HepG2 (cell line): ENCODE results near the gene SHANK2. TPM values are rescaled to one million over a fixed set of nuclear protein-coding genes. Genes with fewer than 3 reads are reported as not detected.
A peak's percentile ranks its signal among the peaks of the same experiment; 100 is the strongest.

Experiments
- ARID2 ChIP-seq: sonication (generic); formaldehyde crosslinking; IDR thresholded peaks from 2 replicates; pipeline ENCODE4 v1.8.1; 2022; ENCODE audit warnings: mild to moderate bottlenecking, missing genetic modification reagents, borderline replicate concordance
- HIVEP1 ChIP-seq: sonication (generic); formaldehyde crosslinking; IDR thresholded peaks from 2 replicates; pipeline ENCODE4 v1.4.0; 2020; ENCODE audit warnings: mild to moderate bottlenecking, missing genetic modification reagents
- ISL2 ChIP-seq: sonication (generic); formaldehyde crosslinking; IDR thresholded peaks from 2 replicates; pipeline ENCODE4 v1.5.0; 2020; ENCODE audit warnings: missing genetic modification reagents
- MAFG ChIP-seq: sonication (generic); formaldehyde crosslinking; IDR thresholded peaks from 2 replicates; pipeline ENCODE4 v1.5.1; 2020; ENCODE audit warnings: mild to moderate bottlenecking, missing genetic modification reagents
- MIER3 ChIP-seq: IDR thresholded peaks from 2 replicates; pipeline ENCODE4 v1.6.1; 2016; ENCODE audit warnings: missing compliant biosample characterization, borderline replicate concordance
- NONO ChIP-seq, 2 experiments: fragments of 450-650 bp in 1 of 2; sonication (generic) in 1 of 2; formaldehyde crosslinking in 1 of 2; IDR thresholded peaks in 1 of 2; conservative IDR thresholded peaks in 1 of 2; 2 replicates each; pipeline versions ENCODE4 v1.6.1 to v1.8.0; 2017 to 2022; ENCODE audit warnings: mild to moderate bottlenecking in 1 of 2, missing genetic modification reagents in 1 of 2, moderate library complexity in 1 of 2
- RCOR2 ChIP-seq: IDR thresholded peaks from 2 replicates; pipeline ENCODE4 v1.6.1; 2016; ENCODE audit warnings: missing biosample characterization, missing genetic modification reagents
- SIN3B ChIP-seq: fragments of 150-350 bp; IDR thresholded peaks from 2 replicates; pipeline ENCODE4 v1.6.1; 2014; ENCODE audit warnings: low read length
- ZNF589 ChIP-seq: sonication (generic); formaldehyde crosslinking; conservative IDR thresholded peaks from 2 replicates; pipeline ENCODE4 v1.8.0; 2022; ENCODE audit warnings: mild to moderate bottlenecking, moderate library complexity, missing genetic modification reagents
- ZNF674 ChIP-seq: sonication (generic); formaldehyde crosslinking; IDR thresholded peaks from 2 replicates; pipeline ENCODE4 v1.5.0; 2020; ENCODE audit warnings: low read depth, mild to moderate bottlenecking, missing genetic modification reagents
- ZNF816 ChIP-seq: sonication (generic); formaldehyde crosslinking; IDR thresholded peaks from 2 replicates; pipeline ENCODE4 v1.8.0; 2022; ENCODE audit warnings: missing genetic modification reagents, mild to moderate bottlenecking, borderline replicate concordance
- polyA plus RNA-seq, 8 experiments: library from polyadenylated mRNA; depleted of rRNA in 3 of 8; stranded (reverse) in 7 of 8; unstranded in 1 of 8; fragments of >200 nt; fragmentation: Illumina TruSeq in 4 of 8; extraction: Trizol in 4 of 8; gene quantifications; 2 replicates each; pipeline versions ENCODE4 v1.2.1 to v1.2.3, GENCODE V29; 2011 to 2016; ENCODE audit warnings: low read depth in 4 of 8, missing spikeins in 1 of 8, mixed read lengths in 1 of 8; ENCODE audit not compliant: insufficient read depth in 1 of 8
- total RNA-seq, 5 experiments: library from RNA; depleted of rRNA; stranded (reverse); fragments of >200 nt; fragmentation: Illumina TruSeq; extraction: Trizol; gene quantifications; 2 replicates each; pipeline ENCODE4 v1.2.3, GENCODE V29; 2016; ENCODE audit warnings: low read depth in 1 of 5
- TF ChIP-seq, protein P1 (sequence below): sonication (generic); formaldehyde crosslinking; IDR thresholded peaks from 2 replicates; pipeline ENCODE4 v1.4.0; 2020; ENCODE audit warnings: missing genetic modification reagents, borderline replicate concordance
- TF ChIP-seq, protein P2 (sequence below): sonication (generic); formaldehyde crosslinking; IDR thresholded peaks from 2 replicates; pipeline ENCODE4 v1.4.0; 2020; ENCODE audit warnings: mild to moderate bottlenecking, missing genetic modification reagents
- TF ChIP-seq, protein P3 (sequence below): sonication (generic); formaldehyde crosslinking; IDR thresholded peaks from 2 replicates; pipeline ENCODE4 v1.5.1; 2020; ENCODE audit warnings: missing genetic modification reagents, mild to moderate bottlenecking, borderline replicate concordance
- TF ChIP-seq, protein P4 (sequence below): sonication (generic); formaldehyde crosslinking; conservative IDR thresholded peaks from 2 replicates; pipeline ENCODE4 v1.5.0; 2020; ENCODE audit warnings: missing genetic modification reagents
- TF ChIP-seq, protein P5 (sequence below): IDR thresholded peaks from 2 replicates; pipeline ENCODE4 v1.6.1; 2016; ENCODE audit warnings: mild to moderate bottlenecking, missing biosample characterization, missing genetic modification reagents
- TF ChIP-seq, protein P6 (sequence below): sonication (generic); formaldehyde crosslinking; IDR thresholded peaks from 2 replicates; pipeline ENCODE4 v1.8.1; 2023; ENCODE audit warnings: mild to moderate bottlenecking, missing genetic modification reagents

The SHANK2 gene
- total and polyA plus RNA-seq, 2 of the 13 experiments (the other 11 are each of a cell fraction or from before 2014, with no cell fraction given) = 10.2 to 13.0 TPM

DNA sequence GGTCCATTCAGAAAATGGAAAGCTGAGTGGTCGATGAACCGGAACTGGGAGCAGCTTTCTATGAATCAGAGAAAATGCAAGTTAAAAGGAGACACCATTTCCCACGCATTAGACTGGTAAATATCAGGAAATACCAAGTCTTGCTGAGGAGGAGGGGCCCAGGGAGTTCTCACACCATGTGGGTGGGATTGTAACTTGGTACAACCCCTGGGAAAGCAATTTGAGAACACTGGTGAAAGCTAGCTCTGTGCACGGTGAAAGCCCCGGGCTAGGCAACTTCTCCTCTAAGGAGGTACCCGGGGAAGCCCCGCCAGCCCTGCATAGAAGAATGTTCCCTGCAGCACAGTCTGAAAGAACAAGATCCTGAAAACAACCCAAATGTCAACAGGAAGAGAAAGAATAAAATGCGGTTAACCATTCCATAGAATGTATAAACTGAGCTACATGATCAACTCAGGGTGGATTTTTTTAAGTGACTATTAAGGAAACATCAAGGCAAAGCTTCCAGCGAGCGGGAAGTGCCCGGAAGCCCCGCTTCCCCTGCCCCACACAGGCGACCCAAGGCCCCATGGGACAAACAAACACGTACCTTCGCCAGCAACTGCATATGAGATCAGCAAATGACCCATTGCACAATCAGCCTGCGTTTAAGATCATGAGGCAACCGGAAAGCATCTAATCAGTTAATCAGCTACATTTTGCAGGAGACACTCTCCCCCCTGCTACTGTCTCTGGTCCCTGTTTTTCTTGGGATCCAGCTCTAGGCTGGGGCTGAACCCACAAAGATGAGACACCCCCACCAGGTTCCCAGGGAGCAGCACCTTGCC is 11.3 kb downstream of the SHANK2 start (continued):
- TF ChIP-seq, protein P1, sequence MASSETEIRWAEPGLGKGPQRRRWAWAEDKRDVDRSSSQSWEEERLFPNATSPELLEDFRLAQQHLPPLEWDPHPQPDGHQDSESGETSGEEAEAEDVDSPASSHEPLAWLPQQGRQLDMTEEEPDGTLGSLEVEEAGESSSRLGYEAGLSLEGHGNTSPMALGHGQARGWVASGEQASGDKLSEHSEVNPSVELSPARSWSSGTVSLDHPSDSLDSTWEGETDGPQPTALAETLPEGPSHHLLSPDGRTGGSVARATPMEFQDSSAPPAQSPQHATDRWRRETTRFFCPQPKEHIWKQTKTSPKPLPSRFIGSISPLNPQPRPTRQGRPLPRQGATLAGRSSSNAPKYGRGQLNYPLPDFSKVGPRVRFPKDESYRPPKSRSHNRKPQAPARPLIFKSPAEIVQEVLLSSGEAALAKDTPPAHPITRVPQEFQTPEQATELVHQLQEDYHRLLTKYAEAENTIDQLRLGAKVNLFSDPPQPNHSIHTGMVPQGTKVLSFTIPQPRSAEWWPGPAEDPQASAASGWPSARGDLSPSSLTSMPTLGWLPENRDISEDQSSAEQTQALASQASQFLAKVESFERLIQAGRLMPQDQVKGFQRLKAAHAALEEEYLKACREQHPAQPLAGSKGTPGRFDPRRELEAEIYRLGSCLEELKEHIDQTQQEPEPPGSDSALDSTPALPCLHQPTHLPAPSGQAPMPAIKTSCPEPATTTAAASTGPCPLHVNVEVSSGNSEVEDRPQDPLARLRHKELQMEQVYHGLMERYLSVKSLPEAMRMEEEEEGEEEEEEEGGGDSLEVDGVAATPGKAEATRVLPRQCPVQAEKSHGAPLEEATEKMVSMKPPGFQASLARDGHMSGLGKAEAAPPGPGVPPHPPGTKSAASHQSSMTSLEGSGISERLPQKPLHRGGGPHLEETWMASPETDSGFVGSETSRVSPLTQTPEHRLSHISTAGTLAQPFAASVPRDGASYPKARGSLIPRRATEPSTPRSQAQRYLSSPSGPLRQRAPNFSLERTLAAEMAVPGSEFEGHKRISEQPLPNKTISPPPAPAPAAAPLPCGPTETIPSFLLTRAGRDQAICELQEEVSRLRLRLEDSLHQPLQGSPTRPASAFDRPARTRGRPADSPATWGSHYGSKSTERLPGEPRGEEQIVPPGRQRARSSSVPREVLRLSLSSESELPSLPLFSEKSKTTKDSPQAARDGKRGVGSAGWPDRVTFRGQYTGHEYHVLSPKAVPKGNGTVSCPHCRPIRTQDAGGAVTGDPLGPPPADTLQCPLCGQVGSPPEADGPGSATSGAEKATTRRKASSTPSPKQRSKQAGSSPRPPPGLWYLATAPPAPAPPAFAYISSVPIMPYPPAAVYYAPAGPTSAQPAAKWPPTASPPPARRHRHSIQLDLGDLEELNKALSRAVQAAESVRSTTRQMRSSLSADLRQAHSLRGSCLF (CRISPR knock-in tag) = no peak
- TF ChIP-seq NONO (IDR thresholded peaks at IDR 0.05) (no peak), NONO (CRISPR knock-in tag; conservative IDR thresholded peaks at IDR 0.05) (peak; percentile 57; the same call in 1 of the 2 replicates), MAFG (CRISPR knock-in tag) (no peak), ZNF674 (no peak), ARID2 (CRISPR knock-in tag) (no peak), RCOR2 (CRISPR knock-in tag) (peak; percentile 82; the same call in 1 of the 2 replicates), ISL2 (CRISPR knock-in tag) (peak; percentile 89), ZNF589 (CRISPR knock-in tag) (no peak), SIN3B (no peak), ZNF816 (CRISPR knock-in tag) (peak; percentile 95), HIVEP1 (CRISPR knock-in tag) (peak; percentile 80), MIER3 (CRISPR knock-in tag) (peak; percentile 81; the same call in 1 of the 2 replicates)
- TF ChIP-seq, protein P2, sequence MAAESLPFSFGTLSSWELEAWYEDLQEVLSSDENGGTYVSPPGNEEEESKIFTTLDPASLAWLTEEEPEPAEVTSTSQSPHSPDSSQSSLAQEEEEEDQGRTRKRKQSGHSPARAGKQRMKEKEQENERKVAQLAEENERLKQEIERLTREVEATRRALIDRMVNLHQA (CRISPR knock-in tag) = no peak
- TF ChIP-seq, protein P3, sequence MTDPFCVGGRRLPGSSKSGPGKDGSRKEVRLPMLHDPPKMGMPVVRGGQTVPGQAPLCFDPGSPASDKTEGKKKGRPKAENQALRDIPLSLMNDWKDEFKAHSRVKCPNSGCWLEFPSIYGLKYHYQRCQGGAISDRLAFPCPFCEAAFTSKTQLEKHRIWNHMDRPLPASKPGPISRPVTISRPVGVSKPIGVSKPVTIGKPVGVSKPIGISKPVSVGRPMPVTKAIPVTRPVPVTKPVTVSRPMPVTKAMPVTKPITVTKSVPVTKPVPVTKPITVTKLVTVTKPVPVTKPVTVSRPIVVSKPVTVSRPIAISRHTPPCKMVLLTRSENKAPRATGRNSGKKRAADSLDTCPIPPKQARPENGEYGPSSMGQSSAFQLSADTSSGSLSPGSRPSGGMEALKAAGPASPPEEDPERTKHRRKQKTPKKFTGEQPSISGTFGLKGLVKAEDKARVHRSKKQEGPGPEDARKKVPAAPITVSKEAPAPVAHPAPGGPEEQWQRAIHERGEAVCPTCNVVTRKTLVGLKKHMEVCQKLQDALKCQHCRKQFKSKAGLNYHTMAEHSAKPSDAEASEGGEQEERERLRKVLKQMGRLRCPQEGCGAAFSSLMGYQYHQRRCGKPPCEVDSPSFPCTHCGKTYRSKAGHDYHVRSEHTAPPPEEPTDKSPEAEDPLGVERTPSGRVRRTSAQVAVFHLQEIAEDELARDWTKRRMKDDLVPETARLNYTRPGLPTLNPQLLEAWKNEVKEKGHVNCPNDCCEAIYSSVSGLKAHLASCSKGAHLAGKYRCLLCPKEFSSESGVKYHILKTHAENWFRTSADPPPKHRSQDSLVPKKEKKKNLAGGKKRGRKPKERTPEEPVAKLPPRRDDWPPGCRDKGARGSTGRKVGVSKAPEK (CRISPR knock-in tag) = peak; percentile 68; the same call in 1 of the 2 replicates
- TF ChIP-seq, protein P4, sequence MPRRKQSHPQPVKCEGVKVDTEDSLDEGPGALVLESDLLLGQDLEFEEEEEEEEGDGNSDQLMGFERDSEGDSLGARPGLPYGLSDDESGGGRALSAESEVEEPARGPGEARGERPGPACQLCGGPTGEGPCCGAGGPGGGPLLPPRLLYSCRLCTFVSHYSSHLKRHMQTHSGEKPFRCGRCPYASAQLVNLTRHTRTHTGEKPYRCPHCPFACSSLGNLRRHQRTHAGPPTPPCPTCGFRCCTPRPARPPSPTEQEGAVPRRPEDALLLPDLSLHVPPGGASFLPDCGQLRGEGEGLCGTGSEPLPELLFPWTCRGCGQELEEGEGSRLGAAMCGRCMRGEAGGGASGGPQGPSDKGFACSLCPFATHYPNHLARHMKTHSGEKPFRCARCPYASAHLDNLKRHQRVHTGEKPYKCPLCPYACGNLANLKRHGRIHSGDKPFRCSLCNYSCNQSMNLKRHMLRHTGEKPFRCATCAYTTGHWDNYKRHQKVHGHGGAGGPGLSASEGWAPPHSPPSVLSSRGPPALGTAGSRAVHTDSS (CRISPR knock-in tag) = no peak
- TF ChIP-seq, protein P5, sequence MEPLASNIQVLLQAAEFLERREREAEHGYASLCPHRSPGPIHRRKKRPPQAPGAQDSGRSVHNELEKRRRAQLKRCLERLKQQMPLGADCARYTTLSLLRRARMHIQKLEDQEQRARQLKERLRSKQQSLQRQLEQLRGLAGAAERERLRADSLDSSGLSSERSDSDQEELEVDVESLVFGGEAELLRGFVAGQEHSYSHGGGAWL (CRISPR knock-in tag) = no peak
- TF ChIP-seq, protein P6, sequence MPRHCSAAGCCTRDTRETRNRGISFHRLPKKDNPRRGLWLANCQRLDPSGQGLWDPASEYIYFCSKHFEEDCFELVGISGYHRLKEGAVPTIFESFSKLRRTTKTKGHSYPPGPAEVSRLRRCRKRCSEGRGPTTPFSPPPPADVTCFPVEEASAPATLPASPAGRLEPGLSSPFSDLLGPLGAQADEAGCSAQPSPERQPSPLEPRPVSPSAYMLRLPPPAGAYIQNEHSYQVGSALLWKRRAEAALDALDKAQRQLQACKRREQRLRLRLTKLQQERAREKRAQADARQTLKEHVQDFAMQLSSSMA (CRISPR knock-in tag) = no peak
